Hepatocyte (in vitro differentiated cells): Measurements from ENCODE around the gene MED4. TPM values are rescaled to one million over a fixed set of nuclear protein-coding genes. Genes with fewer than 3 reads are reported as not detected.

Experiments used
- DNase-seq: peaks from one replicate; pipeline ENCODE4 v3.0.0-alpha.2; 2016; ENCODE audit warnings: low spot score
- H2AFZ ChIP-seq: fragments of 200-600 bp; sonication (generic); 2 replicates; pipeline ENCODE4 v1.6.0; 2016; ENCODE audit warnings: antibody characterized with exemption, mild to moderate bottlenecking
- H3K27ac ChIP-seq: fragments of 200-600 bp; sonication (generic); 2 replicates; pipeline ENCODE4 v1.5.1; 2016; ENCODE audit warnings: mild to moderate bottlenecking
- H3K27me3 ChIP-seq: fragments of 200-600 bp; sonication (generic); 2 replicates; pipeline ENCODE4 v1.6.1; 2016
- H3K36me3 ChIP-seq: fragments of 200-600 bp; sonication (generic); replicated peaks from 2 replicates; pipeline ENCODE4 v1.5.1; 2016; ENCODE audit warnings: low read depth; ENCODE audit not compliant: insufficient read depth
- H3K4me1 ChIP-seq: fragments of 200-600 bp; sonication (generic); 2 replicates; pipeline ENCODE4 v1.5.1; 2016; ENCODE audit warnings: mild to moderate bottlenecking, moderate library complexity; ENCODE audit not compliant: insufficient read depth
- H3K4me2 ChIP-seq: fragments of 200-600 bp; sonication (generic); 2 replicates; pipeline ENCODE4 v1.6.0; 2016
- H3K4me3 ChIP-seq: fragments of 200-600 bp; sonication (generic); 2 replicates; pipeline ENCODE4 v1.5.1; 2016; ENCODE audit warnings: mild to moderate bottlenecking
- H3K79me2 ChIP-seq: fragments of 200-600 bp; sonication (generic); 2 replicates; pipeline ENCODE4 v1.6.0; 2017; ENCODE audit warnings: mild to moderate bottlenecking
- H3K9me2 ChIP-seq: fragments of 200-600 bp; sonication (generic); replicated peaks from 2 replicates; pipeline ENCODE4 v1.6.0; 2017; ENCODE audit warnings: mild to moderate bottlenecking; ENCODE audit not compliant: insufficient read depth
- H3K9me3 ChIP-seq: fragments of 200-600 bp; sonication (generic); 2 replicates; pipeline ENCODE4 v1.5.1; 2016; ENCODE audit warnings: low read depth, mild to moderate bottlenecking
- H4K20me1 ChIP-seq: fragments of 200-600 bp; sonication (generic); 2 replicates; pipeline ENCODE4 v1.6.0; 2016; ENCODE audit warnings: mild to moderate bottlenecking; ENCODE audit not compliant: insufficient read depth, poor library complexity, severe bottlenecking
- CTCF ChIP-seq: fragments of 200-600 bp; sonication (generic); IDR thresholded peaks from 2 replicates; pipeline ENCODE4 v1.5.1; 2016; ENCODE audit warnings: antibody characterized with exemption, mild to moderate bottlenecking; ENCODE audit not compliant: poor library complexity
- EZH2 ChIP-seq: fragments of 200-600 bp; sonication (generic); IDR thresholded peaks from 2 replicates; pipeline ENCODE4 v1.6.1; 2016; ENCODE audit warnings: antibody characterized with exemption, mild to moderate bottlenecking, borderline replicate concordance
- EZH2phosphoT487 ChIP-seq: fragments of 200-600 bp; sonication (generic); IDR thresholded peaks from one replicate; pipeline ENCODE4 v1.6.1; 2018; ENCODE audit warnings: antibody characterized with exemption, mild to moderate bottlenecking, low read depth, moderate library complexity; ENCODE audit not compliant: unreplicated experiment, severe bottlenecking
- WGBS: methylation state at CpG from one replicate; pipeline ENCODE4 v1.1.6; 2016; ENCODE audit warnings: low lambda C conversion rate; ENCODE audit errors: missing lambda C conversion rate; 5-methylcytosine and 5-hydroxymethylcytosine counted together
- polyA plus RNA-seq: library from polyadenylated mRNA; unstranded; fragments of >200 nt; fragmentation: Nextera tagmentation; extraction: Ambion mirVana; gene quantifications from 2 replicates; pipeline ENCODE4 v1.2.1, GENCODE V29; 2016
- total RNA-seq: library from RNA; depleted of rRNA; stranded (reverse); fragments of >200 nt; gene quantifications from 2 replicates; pipeline ENCODE4 v1.2.3, GENCODE V29; 2014

Gene MED4
- total and polyA plus RNA-seq, 2 experiments from 2014 or later, result 37.4 to 63.4 TPM

- DNase-seq, result no peak
- no peak overlapping the region for H2AFZ ChIP-seq
Observed at GRCh38 chr13:48108106-48108505, 13.2 kb upstream of the MED4 start.

GRCh38 chr13:48097793-48098192 lies 2.9 kb upstream of the MED4 start:
- Histone ChIP-seq H3K27me3 (no peaks in the 10 kb centered on the region), H3K27ac (no peak overlapping the region), H2AFZ (no peak overlapping the region), H4K20me1 (no peaks in the 10 kb centered on the region), H3K4me3 (no peak overlapping the region), H3K36me3 (no peaks in the 10 kb centered on the region), H3K9me3 (no peaks in the 10 kb centered on the region), H3K79me2 (peaks cover 20% of the 10 kb centered on the region), H3K4me2 (no peak overlapping the region), H3K9me2 (no peaks in the 10 kb centered on the region), H3K4me1 (peaks cover 14% of the 10 kb centered on the region)
- TF ChIP-seq CTCF, result no peak
- TF ChIP-seq EZH2phosphoT487, result no peak
- no peak for TF ChIP-seq EZH2
- WGBS, result 86% methylated on average over 4 of the region's 4 CpGs
- no peak for DNase-seq

More at GRCh38 chr13:48108106-48108505, 13.2 kb upstream of the MED4 start:
- Histone ChIP-seq H3K4me3 (no peak overlapping the region), H3K9me3 (no peaks in the 10 kb centered on the region), H3K27ac (no peak overlapping the region), H3K9me2 (no peaks in the 10 kb centered on the region), H3K36me3 (no peaks in the 10 kb centered on the region), H3K4me1 (no peaks in the 10 kb centered on the region), H4K20me1 (no peaks in the 10 kb centered on the region), H3K27me3 (no peaks in the 10 kb centered on the region), H3K4me2 (no peak overlapping the region), H3K79me2 (no peaks in the 10 kb centered on the region)
- WGBS, result 89% methylated on average over 4 of the region's 4 CpGs
- TF ChIP-seq EZH2 (no peak), CTCF (no peak), EZH2phosphoT487 (no peak)

GRCh38 chr13:48096670-48097069 lies 1.8 kb upstream of the MED4 start:
- Histone ChIP-seq H3K36me3 (no peaks in the 10 kb centered on the region), H3K4me1 (peaks cover 14% of the 10 kb centered on the region), H2AFZ (no peak overlapping the region), H4K20me1 (peaks cover 8% of the 10 kb centered on the region), H3K9me3 (no peaks in the 10 kb centered on the region), H3K4me2 (peak overlapping the region; percentile 48), H3K9me2 (no peaks in the 10 kb centered on the region), H3K27ac (peak overlapping the region; percentile 54), H3K4me3 (no peak overlapping the region), H3K27me3 (no peaks in the 10 kb centered on the region), H3K79me2 (peaks cover 31% of the 10 kb centered on the region)
- TF ChIP-seq EZH2 (no peak), CTCF (no peak), EZH2phosphoT487 (no peak)
- WGBS, result 38% methylated on average over 3 of the region's 3 CpGs
- peak; percentile 19 for DNase-seq

- DNase-seq, result no peak
- no peaks in the 10 kb centered on the region for H3K27me3 ChIP-seq
- under 1% methylated on average over 14 of the region's 14 CpGs for WGBS
- peaks cover 54% of the 10 kb centered on the region for H3K79me2 ChIP-seq
- H3K9me3 ChIP-seq, result no peaks in the 10 kb centered on the region
- H4K20me1 ChIP-seq, result peaks cover 26% of the 10 kb centered on the region
- peaks cover 14% of the 10 kb centered on the region for H3K4me1 ChIP-seq
- peak overlapping the region; percentile 80 for H3K27ac ChIP-seq
- peak overlapping the region; percentile 41 for H2AFZ ChIP-seq
- H3K9me2 ChIP-seq, result no peaks in the 10 kb centered on the region
- H3K4me2 ChIP-seq, result peak overlapping the region; percentile 91
- peak overlapping the region; percentile 73 for H3K4me3 ChIP-seq
- H3K36me3 ChIP-seq, result no peaks in the 10 kb centered on the region
- TF ChIP-seq EZH2 (no peak), EZH2phosphoT487 (no peak), CTCF (no peak)
Observed at GRCh38 chr13:48094404-48094780, 512 bp downstream of the MED4 start.
